ENCODE data around the gene SEPTIN3.

SEPTIN3 gene

DNA sequence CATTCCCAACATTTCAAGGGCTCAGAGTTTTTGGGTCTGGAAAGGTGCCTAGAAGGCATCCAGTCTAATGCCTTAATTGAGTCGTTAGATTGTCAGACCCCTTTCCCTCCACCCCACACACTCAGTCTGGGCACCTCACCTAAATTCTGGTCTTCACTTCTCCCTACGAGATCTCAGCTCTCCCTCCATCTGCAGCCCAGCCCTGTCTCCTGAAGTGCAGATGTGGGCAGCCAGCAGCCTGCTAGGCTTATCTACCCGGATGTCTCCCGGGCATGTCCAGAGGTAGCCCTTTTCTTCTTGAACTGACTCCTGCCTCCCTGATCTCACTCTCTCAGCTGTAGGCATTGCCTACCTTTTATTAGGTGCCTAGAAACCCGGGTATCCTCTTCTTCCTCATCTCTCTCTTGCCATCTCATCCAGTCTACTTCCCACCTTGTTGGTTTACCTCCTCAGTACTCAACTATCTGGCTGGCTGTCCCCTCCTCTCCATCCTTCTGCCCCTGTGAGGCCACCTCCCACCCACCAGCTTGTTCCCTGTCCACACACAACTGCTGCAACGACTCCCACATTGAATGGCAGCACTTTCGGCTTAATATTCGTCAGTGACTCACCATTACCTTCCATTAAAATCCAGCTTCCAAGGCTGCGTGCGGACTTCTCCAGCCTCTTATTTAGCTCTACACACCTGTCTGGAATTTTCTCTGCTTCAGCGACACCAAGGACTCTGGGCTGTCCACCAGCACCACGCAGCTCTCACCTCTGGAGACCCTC, 6.2 kb downstream of the SEPTIN3 start:
- no peak for DNase-seq (ENCODE audit: low spot score)

DNA sequence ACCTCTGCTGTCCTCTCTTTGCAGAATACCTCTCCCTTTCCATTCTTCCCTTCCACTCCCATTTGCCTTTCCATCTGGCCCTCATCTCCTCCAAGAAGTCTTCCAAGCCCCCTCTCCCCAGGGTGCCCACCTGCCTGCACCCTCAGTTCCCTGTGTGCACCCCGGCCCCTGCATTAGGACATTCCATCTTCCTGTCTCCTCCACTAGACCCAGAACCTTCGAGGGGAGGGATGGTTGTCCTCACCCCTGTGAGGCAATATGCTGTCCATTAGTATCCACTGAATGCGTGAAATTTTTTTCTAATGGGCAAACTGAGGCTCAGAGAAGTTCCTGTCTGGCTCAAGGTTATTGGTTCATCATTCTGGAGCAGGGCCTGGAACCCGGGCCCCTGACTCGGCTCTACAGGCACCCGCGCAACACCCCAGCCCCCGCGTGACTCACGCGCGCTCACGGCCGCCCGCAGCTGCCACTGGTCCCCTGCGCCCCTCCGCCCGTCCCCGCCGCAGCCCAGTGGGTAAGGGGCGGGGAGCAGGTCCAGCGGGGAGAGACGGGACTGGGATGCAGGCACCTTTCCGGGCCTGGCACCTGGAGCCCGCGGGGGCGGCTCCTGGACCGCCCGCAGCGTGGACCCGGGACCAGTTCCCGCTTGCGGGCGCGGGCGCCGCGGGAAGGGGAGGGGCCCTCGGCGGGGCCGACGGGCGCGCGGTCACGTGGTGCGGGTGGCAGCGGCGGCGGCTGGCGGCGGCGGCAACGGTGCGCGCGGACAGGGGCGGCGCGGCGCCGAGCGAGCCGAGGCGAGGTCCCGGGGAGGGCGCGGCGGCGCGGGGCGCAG, 7.0 kb downstream of the SEPTIN3 start:
- peak; percentile 91 for DNase-seq (ENCODE audit: low spot score)

DNA sequence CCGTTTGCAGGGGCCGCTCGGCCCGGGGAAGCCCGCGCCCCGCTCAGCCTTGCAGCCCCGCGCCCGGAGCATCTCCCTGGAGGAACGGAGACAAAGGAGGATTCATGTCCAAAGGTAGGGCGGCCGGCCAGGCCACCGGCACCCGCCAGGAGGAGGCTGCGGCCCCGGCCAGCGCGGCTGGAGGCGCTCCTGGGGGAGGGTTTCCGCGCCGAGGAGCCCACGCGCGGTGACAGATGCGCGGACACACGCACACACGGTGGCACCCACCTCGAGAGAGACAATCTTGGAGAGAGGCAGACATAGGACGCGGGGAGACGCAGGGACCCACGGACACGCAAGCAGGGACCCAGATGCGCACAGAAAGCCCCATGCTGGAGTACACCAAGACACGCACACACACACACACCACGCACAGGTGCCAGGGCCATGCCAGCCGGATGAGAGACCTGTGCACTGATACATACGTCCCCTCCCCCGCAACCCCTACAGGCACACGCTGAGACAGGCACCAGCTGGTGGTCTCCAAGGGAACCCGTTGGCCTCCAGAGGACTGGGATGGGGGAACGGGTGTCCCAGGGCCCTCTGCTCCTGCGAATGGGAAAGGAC, 7.8 kb downstream of the SEPTIN3 start:
- peak; percentile 79 for DNase-seq (ENCODE audit: low spot score)

DNA sequence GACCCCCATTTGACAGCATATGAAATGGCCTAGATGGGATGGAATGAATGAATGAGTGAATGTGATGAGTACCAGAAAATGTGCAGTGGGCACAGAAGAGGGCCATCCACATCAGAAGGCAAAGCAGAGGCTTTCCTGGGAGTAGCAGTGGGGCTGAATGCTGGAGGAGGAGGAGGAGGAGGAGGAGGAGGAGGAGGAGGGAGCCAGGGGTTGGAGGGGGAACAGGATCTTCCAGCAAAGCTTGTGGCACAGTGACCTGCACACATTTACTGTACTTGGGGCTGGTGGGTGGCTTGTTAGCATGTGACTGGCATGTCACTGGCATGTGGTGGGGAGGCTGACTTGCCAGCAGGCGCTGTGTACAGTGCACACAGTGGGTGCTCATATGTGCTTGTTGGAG, 9.5 kb downstream of the SEPTIN3 start:
- DNase-seq (ENCODE audit: low spot score): no peak

DNA sequence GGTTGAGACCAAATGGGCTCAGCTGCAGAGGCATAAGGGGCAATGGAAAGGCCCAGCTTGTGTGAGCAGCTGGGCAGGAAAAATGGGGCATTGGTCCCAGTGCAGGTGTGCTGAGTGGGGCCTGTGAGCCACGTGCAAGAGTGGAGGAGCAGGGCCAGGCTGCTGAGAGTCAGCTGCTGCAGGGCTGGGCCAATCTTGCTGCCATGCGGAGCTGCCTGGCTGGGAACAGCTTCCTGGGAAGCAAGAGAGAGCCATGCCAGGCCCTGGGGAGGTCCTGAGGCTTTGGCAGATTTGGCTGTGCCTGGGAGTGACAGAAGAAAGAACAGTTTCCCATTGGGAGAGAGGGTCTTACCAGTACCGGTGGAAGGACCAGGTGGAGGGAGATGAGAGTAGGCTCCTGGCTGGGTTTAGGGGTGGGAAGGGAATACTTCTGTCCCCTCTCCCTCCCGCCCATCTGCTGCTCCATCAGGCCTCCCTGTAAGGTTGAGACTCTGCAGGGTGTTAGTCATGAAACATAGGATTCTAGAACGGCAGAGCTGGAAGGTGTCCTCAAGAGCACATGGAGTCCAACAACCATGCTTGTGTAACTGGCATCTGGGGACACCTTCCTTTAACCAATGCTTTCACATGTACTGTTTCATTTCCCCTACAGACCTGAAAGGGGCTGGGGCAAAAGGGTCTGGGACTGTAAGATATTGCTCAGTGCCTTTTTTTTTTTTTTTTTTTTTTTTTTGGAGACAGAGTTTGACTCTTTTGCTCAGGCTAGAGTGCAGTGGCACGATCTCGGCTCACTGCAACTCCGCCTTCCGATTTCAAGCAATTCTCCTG, 10.4 kb downstream of the SEPTIN3 start:
- DNase-seq (ENCODE audit: low spot score): no peak

DNA sequence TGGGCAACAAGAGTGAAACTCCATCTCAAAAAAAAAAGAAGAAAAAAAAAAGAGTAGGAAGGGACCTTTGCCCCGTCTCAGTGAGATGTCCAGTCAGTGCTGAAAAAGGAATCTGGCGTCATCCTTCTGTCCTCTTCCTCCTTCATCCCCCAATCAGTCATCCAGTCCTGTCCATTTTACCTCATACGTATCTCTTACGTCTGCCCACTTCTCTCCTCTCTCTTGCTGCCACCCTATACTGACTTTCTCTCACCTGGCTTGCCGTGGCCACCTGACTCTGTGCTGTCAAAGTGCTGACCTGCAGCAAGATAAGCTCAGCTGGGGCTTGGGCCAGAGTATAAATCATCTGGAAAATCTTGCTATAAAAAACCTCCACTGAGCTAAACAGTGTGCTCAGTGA, 13.6 kb downstream of the SEPTIN3 start:
- no peak for DNase-seq (ENCODE audit: low spot score)

DNA sequence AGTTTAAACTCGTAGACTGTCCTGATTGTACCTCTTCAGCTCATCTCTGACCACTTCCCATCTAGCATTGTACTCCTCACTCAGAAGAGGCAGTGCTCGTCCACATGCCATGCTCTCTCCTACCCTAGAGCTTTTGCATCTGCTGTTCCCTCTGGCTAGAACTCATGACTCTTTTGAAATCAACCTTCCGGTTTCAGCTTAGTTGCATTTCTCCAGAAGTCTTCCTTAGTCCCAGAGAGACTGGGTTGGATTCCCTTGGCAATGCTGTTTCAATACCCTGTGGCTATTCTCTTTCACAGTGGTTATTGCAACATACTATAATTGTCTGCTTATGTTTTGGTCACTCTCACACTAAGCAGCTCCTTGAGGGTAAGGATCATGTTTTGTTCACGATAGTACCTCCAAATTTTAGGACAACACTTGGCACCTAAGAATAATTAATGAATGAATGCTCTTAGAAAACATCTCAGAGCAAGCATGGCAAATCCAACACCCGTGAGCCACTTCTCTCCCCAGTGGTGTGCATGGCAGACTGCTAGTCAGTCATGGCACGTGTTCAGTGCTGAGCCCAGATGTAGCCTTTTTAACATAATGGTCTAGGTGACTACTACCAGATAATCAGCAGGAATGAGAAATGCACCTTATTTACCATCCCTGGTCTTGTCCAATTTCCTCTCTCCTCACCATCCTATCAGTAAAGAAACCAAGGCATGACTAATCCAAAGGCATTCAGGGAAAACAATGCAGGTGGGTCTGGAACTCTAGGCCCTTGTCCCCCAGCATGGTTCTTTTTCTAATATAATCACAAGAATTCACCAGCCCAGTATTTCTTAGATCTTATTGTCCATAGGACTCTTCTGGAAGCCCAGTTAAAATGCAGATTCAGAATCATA, 14.5 kb downstream of the SEPTIN3 start:
- no peak for DNase-seq (ENCODE audit: low spot score)

DNA sequence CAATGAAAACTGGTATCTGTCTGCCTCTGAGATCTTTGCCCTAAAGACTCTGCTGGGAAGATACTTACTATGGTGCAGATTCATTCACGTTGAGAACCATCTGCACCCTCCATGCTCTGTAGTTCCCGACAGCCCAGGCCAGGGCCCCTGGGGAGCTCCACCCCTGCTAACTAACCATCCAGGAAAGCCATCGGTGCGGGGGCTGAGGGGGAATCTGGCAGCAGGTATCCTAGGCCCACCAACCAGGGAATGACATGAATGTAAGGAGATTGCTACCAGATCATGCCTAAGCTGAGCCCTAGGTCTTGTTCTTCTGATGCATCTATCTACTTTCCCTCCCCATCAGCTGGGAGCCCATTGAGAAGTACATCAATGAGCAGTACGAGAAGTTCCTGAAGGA, 18.0 kb downstream of the SEPTIN3 start:
- no peak for DNase-seq (ENCODE audit: low spot score)

DNA sequence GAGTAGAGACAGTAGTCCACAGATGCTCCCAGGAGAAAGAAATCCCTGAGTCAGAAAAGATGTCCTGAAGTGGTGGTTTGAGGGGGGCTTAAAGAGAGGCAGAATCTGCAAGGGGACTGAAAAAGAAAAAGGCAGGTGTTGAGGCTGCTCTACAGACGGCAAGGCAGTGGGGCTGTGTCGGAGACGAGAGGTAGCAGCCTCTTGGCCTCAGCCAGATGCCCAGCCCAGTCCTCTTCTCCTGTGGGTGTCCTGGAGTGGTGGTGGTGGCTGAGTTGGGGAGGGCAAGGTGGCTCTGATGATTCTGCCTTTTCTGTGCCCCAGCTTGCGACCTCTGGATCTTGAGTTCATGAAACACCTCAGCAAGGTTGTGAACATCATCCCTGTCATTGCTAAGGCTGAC, 20.0 kb downstream of the SEPTIN3 start:
- peak; percentile 2 for DNase-seq (ENCODE audit: low spot score)

DNA sequence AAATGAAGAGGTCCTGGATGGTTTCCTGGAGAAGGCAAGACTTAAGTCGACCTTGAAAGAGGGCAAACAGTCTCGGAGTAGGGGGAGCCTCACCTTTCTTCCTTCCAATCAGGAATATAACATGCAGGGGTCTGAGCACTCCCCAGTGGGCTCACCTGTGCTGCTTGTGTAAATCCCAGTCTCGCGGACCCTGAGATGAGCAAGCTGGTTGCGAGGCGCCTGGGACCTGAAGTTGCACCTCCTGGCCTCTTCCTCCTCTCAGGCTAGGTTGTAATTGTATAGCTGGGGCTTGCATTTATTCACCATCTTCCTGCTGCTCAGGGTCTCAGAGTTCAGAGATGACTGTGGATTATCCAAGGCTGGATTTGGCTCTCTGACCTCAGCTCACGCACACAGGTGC, 21.9 kb downstream of the SEPTIN3 start:
- no peak for DNase-seq (ENCODE audit: low spot score)

DNA sequence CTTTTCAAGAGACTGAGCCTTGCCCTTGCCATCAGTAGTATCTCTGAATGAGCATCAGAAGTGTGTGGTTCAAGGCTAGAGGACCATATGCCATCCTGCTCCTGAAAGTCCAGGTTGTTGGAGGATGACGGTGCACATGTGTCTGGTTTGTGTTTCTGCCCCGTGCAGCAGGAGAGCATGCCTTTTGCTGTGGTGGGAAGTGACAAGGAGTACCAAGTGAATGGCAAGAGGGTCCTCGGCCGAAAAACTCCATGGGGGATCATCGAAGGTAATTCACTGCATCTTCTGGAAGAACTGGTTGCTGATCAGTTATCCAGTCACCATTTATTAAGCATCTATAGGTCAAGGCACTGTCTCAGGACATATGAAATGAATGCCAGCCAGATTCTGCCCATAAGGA, 23.3 kb downstream of the SEPTIN3 start:
- no peak for DNase-seq (ENCODE audit: low spot score)

DNA sequence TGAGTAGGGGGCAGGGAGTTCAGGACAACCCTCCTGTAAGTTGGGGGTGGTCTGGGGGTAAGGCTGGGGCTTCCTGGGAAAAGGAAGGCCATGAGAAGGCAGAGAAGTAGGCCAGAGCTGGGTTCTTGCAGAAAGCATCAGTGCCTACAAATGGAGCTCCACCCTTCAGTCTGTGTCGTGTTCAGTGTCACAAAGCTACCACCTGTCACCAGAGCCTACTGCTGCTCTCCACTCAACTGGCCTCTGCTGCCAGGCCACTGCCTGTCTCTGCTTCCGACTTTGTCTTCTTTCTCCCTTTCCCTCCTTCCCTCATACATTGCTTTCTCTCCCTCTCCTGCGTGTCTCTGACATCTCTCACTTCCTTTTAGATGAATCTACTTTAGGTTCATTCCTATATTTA, 26.0 kb downstream of the SEPTIN3 start:
- no peak for DNase-seq (ENCODE audit: low spot score)

DNA sequence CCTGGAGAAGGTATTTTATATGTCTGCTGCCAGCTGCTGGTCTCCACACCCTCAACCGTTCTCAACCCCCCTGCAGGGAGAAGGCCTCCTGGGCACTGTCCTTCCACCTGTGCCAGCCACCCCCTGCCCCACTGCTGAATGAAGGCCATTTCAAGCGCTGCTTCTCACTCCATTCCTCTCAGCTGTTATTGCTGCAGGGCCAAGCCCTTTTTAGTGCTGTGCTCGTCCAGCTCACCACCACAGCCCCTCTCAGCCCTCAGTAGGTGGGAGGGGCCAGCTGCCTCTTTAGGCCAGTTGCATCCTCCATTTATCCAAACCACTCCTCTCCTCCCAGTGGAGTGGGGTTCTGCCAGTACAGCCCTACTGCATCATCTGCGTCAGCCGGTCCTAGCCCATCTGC, 27.6 kb downstream of the SEPTIN3 start:
- DNase-seq (ENCODE audit: low spot score): no peak

DNA sequence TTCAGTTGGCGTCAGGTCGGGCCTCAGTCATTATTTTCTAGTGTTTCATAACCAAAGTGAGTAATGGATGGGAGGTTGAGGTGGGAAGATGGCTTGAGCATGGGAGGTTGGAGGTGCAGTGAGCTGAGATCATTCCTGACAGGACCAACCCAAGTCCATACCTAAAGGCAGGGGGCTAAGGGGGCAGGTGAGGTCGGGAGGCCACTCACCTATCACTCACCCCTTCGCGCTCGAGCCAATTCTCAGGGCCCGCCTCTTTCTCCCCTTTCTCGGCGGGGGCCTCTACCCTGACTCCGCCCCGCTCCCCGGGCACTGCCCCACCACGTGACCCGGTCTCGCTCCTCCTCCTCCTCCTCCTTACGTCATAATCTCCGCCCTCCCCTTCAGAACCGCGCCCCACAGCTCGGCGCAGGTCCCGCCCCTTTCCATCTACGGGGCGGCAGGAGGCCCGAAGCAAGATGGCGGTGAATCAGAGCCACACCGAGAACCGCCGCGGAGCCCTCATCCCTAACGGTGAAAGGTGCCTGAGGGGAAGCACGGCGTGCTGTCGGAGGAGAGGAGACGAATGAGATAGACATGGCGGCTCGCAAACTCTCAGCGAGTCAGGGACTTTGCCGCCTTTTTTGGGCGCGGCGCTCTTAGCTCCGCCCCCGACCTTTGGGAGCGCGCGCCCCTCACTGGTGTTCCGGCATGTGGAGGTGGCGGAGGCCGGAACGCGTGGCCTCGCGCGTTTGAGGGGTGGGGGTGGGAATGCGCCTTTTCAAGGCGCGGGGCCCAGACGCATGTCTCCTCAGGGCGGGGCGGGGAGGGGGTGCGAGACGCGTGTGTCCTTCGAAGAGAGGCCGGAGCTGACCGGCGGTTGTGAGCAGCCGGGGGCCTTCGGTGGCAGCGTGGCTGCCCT, 29.4 kb downstream of the SEPTIN3 start, which contains the start of gene WBP2NL:
TSS of gene WBP2NL (plus strand) at position 428 of the 901 bp plus-strand sequence. CDS start at position 459, 31 bp downstream.
- DNase-seq (ENCODE audit: low spot score): peak; percentile 76

DNA sequence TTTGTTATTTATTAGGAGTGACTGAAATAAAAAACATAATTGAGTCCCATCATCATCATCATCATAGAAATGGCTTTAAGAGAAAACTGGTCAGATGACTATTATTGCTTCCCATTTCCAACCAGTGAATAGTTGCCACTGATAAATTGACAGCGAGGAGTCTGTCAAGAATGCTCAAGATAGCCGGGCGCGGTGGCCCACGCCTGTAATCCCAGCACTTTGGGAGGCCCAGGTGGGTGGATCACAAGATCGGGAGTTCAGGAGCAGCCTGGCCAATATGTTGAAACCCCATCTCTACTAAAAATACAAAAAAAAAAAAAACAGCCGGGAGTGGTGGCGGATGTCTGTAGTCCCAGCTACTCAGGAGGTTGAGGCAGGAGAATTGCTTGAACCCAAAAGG, 31.2 kb downstream of the SEPTIN3 start:
- no peak for DNase-seq (ENCODE audit: low spot score)

DNA sequence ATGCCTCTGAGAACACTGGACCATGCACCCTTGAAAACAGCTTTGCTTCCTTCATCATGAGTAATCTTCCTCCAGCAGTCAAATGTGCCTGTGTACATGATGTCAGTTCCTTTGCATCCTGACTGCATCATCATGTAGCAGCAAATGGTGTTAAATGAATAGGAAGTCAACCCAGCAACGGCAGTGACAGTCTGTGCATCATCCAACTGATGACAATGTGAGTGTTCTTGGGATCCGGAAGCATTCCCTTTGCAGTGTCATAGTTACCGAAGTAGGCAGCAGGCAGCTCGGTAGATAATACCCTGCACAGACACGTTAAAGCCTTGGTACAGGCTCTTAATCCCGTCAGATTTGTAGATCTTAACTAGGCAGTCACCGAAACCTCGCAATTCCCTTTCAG, 31.9 kb downstream of the SEPTIN3 start:
- no peak for DNase-seq (ENCODE audit: low spot score)

DNA sequence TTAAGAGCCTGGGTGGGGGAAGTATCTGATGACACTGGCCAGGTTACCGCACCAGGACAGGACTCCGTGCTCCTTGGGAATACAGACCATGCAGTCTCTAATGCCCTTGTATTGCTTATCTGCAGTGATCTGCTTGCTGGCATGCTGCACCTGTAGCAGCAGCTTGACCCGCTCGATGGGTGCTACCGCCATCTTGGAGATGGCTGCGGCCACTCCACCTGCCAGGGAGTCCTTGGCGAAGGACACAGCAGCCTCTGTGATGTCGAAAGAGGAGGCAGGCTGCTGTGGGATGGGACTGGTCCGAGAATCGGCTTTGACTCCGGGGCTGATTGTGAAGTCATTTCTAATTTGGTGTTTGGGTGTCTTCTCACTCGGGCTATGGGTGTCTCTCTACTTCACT, 32.5 kb downstream of the SEPTIN3 start:
- no peak for DNase-seq (ENCODE audit: low spot score)

DNA sequence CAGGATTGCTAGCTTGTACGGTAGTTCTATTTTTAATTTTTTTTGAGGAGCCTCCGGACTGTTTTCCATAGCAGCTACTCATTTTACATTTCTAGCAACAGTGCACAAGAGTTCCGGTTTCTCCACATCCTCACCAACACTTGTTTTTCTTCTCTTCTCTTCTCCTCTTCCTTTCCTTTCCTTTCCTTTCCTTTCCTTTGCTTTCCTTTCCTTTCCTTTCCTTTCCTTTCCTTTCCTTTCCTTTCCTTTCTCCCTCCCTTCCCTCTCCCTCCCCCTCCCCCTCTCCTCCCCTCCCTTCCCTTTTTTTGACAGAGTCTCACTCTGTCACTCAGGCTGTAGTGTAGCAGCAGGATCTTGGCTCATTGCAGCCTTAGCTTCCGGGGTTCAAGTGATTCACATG, 38.7 kb downstream of the SEPTIN3 start:
- no peak for DNase-seq (ENCODE audit: low spot score)

DNA sequence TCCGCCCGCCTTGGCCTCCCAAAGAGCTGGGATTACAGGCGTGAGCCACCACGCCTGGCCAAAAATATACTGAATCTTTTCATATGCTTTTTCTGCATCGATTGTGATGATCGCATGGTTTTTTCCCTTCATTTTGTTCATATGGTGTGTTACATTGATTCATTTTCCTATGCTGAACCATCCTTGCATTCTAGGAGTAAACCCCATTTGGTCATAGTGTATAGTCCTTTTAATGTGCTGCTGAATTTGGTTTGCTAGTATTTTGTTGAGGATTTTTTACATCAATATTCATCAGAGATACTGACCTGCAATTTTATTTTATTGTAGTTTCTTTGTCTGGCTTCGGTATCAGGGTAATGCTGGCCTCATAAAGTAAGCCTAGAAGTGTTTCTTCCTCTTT, 41.5 kb downstream of the SEPTIN3 start:
- no peak for DNase-seq (ENCODE audit: low spot score)

DNA sequence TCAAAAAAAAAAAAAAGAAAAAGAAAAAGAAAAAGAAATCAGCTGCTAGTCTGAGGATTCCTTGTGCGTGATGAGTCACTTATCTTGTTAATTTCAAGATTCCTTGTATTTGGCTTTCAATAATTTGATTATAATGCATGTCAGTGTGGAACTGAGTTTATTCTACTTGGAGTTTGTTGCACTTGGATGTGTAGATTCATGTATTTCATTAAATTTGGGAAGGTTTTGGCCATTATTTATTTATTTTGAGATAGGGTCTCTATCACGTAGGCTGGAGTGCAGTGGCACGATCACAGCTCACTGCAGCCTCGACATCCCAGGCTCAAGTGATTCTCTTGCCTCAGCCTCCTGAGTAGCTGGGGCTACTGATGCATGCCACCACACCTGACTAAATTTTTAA, 44.1 kb downstream of the SEPTIN3 start:
- DNase-seq (ENCODE audit: low spot score): no peak

All from iPS-NIHi11 (cell line).